ENCODE results near the gene THSD7A. TPM values are rescaled to one million over a fixed set of nuclear protein-coding genes. Genes with fewer than 3 reads are reported as not detected.

THSD7A gene
- total and polyA plus RNA-seq, 10 of the 15 experiments (the other 5 are each of a cell fraction or from before 2014, with no cell fraction given): 0.03 to 0.09 (median 0.03) TPM; not detected in 7

- BruUV-seq (replicated peaks): no TSS peak
- intact Hi-C loops (cut with micrococcal nuclease; ENCODE audit: unreplicated experiment): no loop called here
- FAIRE-seq: no peak
Observed at GRCh38 chr7:11714676-11715075, 117.3 kb downstream of the THSD7A start.

More at GRCh38 chr7:11714676-11715075, 117.3 kb downstream of the THSD7A start:
- no peak overlapping the region for H2AFZ ChIP-seq (ENCODE audit: control insufficient read depth, low read depth, low read length)
- H3K27me3 ChIP-seq (replicated peaks in 1 of 2; ENCODE audit: control insufficient read depth in 2 of 2, insufficient read depth in 2 of 2, low read length in 1 of 2): no peaks in the 10 kb centered on the region
- in situ Hi-C loops (cut with MboI): no loop called here
- RAD21 ChIA-PET (ENCODE audit: unreplicated experiment): no interaction called here
- H3K4me1 ChIP-seq (ENCODE audit: control insufficient read depth, insufficient read depth, low read length): no peaks in the 10 kb centered on the region
- SMC1A ChIA-PET (ENCODE audit: uncharacterized antibody, unreplicated experiment): no interaction called here
- H3K79me2 ChIP-seq (ENCODE audit: control insufficient read depth, insufficient read depth, low read length): no peaks in the 10 kb centered on the region
- CTCF ChIA-PET: no interaction called here
- no peaks in the 10 kb centered on the region for H3K36me3 ChIP-seq (ENCODE audit: control insufficient read depth in 2 of 2, insufficient read depth in 2 of 2, low read length in 1 of 2)
- no peaks in the 10 kb centered on the region for H3K9me3 ChIP-seq (replicated peaks; ENCODE audit: control insufficient read depth, insufficient read depth, low read length)
- no peak for DNase-seq (ENCODE audit: low read depth, low spot score)
- H3K9ac ChIP-seq (ENCODE audit: control insufficient read depth, insufficient read depth, low read length): no peak overlapping the region
- H3K27ac ChIP-seq (ENCODE audit: control insufficient read depth, insufficient read depth): no peak overlapping the region
- 11% methylated on average over 2 of the region's 2 CpGs for WGBS (ENCODE audit: insufficient coverage, insufficient replicate concordance, low lambda C conversion rate, missing lambda C conversion rate)
- H3K4me2 ChIP-seq (ENCODE audit: control insufficient read depth, insufficient read depth): no peak overlapping the region
- H4K20me1 ChIP-seq (ENCODE audit: control insufficient read depth, insufficient read depth): no peaks in the 10 kb centered on the region
- no peak overlapping the region for H3K4me3 ChIP-seq
- ATAC-seq: no peak
- TF ChIP-seq EGR1 (IDR thresholded peaks at IDR 0.05; ENCODE audit: borderline replicate concordance in 1 of 2, low read depth in 2 of 2, low read length in 2 of 2): no peak
- TF ChIP-seq RBBP5 (conservative IDR thresholded peaks at IDR 0.05): no peak
- TF ChIP-seq CREB1 (IDR thresholded peaks at IDR 0.05; ENCODE audit: low read depth): no peak
- TF ChIP-seq CHD1 (IDR thresholded peaks at IDR 0.05; ENCODE audit: low read depth, low read length): no peak
- no peak for TF ChIP-seq POLR2A (IDR thresholded peaks at IDR 0.05; ENCODE audit: low read depth, low read length)
- no peak for TF ChIP-seq PBX3 (IDR thresholded peaks at IDR 0.05; ENCODE audit: insufficient replicate concordance, low read depth, low read length)
- TF ChIP-seq SIN3A (IDR thresholded peaks at IDR 0.05; ENCODE audit: low read depth, low read length): no peak
- TF ChIP-seq ZBTB33 (IDR thresholded peaks at IDR 0.05): no peak
- TF ChIP-seq RELA (IDR thresholded peaks at IDR 0.05; ENCODE audit: borderline replicate concordance, partially characterized antibody): no peak
- no peak for TF ChIP-seq POLR2AphosphoS5 (IDR thresholded peaks at IDR 0.05; ENCODE audit: low read length)
- TF ChIP-seq NFXL1 (IDR thresholded peaks at IDR 0.05; ENCODE audit: borderline replicate concordance): no peak
- TF ChIP-seq LARP7 (IDR thresholded peaks at IDR 0.05): no peak
- no peak for TF ChIP-seq RELB (IDR thresholded peaks at IDR 0.05; ENCODE audit: low read depth)
- no peak for TF ChIP-seq NFYB (IDR thresholded peaks at IDR 0.05; ENCODE audit: insufficient read depth, low read depth, low read length)
- TF ChIP-seq ASH2L (IDR thresholded peaks at IDR 0.05; ENCODE audit: borderline replicate concordance, low read depth): no peak
- no peak for TF ChIP-seq E2F4 (IDR thresholded peaks at IDR 0.05; ENCODE audit: low read depth, low read length)
- TF ChIP-seq BACH1 (IDR thresholded peaks at IDR 0.05; ENCODE audit: borderline replicate concordance): no peak
- no peak for TF ChIP-seq STAT1 (conservative IDR thresholded peaks at IDR 0.05)
- POLR2A ChIA-PET: no interaction called here
